Ammon's horn (tissue), 1 donor: Measurements from ENCODE around the gene SULT4A1.

Experiments
- DNase-seq: peaks from one replicate; pipeline ENCODE4 v3.0.0-alpha.2; 2016; ENCODE audit warnings: low spot score

The SULT4A1 gene

DNA sequence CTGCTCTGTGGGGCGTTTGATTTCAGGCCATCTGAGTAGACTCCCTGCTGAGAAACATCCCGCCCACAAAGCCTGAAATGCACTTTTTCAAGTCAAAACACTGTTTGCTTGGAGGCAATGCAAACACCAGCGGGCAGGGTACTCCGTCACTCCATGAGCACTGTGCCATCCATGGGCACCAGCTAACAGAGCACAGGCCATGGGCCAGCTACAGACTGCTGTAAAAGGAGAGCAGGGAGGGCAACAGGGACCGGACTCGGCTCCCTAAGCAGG is 33.7 kb downstream of the SULT4A1 start:
- no peak for DNase-seq

DNA sequence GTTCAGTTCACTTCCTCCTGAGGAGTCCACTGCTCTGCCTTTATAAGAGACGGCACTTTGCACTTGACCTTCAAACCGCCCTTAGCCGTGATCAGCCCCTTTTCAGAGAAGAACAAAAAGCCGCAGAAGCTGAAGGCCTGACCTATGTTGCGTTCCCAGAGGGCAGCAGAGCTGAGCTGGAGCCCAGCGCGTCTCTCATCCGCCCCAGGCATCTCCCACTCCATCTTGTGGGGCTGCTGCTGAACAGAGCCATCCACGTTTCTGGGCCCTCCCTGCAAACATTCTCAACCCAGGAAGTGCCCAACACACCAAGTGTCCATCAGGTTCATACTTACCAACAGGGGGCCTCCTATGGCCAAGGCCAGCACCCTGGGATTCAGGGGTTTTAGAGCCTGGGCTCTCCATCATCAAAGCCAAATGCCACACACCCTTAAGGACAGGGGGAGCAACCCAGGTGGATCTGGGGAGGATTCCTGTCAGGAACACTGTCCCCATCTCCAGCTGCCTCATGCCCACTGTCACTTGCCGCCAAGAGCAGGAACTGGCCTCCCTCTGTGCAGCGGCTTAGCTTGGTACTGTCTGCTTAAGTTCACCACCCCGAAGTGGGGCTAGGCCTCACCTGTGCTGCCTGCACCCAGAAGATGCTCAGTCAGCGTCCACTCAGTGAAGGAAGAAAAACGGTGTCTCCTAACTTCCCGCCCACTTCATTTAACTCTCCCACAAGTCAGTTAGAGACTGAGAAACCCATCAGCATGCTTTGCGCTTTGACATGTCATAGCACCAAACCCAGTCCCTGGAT is 34.2 kb downstream of the SULT4A1 start:
- no peak for DNase-seq

DNA sequence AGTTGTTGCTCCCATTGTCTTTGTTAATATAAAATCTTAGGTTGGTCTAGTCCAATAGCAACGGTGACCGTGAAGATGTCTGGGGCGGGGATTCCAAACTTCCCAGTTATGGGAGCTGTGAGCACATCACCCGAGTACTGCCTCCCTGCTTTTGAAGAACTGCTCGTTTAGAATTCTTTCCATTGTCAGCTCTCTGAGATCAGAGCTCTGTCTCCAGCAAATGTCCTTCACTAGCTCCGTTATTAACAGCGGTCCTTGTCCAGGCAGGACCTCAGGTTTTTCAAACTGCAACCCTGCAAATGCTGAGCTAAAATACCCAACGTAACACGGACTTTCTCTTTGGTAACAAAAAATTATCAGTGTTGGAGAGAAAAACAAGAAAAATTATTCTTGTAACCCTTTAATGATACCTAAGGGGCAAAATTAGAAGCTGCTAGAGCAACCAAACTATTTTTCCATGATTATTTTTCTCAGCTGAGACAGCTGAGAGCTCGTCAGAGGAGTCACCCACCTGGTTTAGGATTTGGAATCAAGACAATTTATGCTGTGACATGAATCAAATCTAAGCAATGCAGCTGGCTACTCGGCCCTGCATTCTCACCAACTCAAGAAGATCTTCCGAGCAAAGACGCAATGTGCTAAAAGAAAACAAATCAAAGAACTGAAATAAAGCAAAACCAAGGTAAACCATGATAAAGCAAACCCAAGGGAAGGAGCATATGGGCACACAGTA is 35.1 kb downstream of the SULT4A1 start:
- no peak for DNase-seq

DNA sequence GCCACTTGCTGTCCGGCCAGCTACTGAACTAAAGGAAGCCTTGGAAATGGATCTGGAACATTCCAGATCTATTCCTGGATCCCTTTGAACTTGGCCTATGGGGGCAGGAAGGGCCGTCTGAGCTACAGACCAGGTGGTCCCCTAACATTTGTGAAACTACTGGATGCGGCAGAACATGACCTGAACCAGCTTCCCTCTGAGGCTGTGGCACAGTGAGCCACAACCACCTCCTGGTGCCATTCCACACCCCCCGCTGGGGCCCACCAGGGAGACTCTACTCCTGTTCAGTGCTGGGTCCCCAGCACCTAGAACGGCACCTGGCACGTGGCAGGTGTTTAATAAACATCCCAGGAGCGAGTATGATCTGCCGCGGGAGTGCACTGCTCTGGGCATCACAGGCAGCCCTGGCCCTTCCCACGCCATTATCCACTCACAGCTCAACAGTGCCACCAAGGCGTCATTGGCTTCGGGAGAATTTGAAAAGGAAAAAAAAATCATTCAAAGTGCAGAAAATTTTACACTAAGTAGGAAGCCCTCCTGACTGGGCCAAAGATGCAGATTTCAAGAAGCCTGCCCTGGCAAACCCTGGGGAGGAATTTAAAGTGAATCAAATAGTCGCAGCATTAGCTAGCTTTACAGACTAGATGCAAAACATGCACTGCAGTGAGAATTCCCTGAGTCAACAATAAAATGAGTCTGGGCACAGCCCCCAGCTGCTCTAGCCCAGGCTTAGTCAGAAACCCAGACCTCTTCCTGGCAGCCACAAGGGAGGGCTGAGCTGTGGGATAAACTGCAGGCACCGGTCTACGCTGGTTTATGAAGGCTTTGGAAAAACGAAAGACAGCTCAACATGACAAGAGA is 35.9 kb downstream of the SULT4A1 start:
- DNase-seq: peak; percentile 69

DNA sequence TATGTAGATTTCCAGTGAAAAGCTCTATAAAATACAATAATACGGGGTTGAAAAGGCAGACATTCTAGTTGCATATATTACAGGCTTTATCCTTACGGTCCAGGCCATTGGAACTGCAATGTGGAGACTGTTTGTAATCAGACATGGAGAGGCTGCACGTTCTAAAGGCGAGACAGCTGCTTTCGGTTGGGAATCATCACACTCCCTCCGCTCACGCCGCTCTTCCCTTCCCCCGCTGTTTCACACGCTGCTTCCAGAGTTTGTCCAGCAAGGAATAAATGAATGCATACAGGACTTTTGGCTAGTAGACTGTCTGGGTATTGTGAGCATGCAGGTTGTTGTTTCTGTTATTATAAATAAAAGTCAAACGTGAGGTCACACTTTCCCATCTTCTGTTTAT is 36.7 kb downstream of the SULT4A1 start:
- no peak for DNase-seq

DNA sequence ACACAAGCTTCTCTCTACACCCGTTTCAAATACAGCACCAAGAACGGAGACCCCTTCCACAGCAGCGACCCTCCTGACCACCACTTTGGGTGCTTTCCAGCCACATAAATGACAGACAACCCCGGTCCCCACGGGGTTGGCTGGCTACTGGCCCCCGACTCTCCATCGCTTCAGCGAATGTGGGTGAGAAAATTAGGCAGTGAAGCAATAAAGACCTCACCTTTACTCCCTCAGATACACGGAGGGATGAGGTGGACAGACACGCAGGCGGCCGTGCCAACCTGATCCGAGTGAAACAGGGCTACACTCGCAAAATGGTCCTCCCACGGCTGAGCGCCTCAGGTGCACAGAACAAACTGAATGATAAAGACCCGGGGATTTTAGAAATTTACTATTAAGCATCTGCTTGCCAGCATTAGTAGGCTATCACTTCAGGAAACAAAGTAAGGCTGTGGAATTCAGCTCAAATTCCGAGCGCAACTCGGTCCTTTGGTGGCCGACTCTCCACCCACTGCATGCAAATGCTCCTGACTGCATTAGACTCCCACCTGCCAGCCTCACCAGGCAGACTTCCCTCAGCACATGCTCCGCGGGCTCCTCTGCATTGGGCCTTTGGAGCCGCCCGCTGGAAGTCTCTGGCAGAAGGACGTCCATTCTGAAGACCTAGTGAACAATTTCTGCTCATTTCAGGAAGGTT is 37.4 kb downstream of the SULT4A1 start:
- no peak for DNase-seq

DNA sequence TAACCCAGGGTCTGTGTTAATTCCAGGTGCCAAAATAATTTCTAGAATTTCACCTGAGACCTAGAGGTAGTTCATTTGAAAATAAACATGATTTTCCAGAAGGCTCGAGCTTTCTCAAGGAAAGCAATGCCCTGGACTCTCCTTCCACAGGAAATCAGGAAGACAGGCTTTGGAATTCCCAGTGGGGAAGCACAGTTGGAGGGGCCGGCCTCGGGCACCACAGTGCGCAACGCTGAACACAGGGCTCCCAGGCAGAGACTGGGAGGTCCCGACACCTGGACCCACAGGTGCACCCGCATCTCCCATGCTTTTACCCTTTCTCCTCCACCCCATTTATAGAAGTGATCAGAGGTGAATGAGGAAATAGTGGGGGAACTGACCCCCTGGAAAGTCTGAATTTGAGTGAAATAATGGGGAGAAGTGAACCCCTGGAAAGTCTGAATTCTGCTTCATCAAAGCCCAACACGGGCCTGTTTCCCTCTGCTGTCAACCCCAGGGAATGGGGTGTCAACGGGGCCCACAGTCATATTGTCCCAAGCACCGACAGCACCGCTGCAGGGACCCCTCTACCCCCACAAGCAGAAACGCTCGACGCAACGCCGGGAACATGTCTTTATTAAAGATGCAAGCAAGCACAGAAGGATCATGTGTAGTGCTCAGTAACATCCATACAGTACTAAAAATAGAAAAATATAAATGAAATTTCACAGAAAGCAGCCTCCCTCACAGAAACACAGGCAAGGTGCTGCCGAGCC is 38.2 kb downstream of the SULT4A1 start:
- no peak for DNase-seq

DNA sequence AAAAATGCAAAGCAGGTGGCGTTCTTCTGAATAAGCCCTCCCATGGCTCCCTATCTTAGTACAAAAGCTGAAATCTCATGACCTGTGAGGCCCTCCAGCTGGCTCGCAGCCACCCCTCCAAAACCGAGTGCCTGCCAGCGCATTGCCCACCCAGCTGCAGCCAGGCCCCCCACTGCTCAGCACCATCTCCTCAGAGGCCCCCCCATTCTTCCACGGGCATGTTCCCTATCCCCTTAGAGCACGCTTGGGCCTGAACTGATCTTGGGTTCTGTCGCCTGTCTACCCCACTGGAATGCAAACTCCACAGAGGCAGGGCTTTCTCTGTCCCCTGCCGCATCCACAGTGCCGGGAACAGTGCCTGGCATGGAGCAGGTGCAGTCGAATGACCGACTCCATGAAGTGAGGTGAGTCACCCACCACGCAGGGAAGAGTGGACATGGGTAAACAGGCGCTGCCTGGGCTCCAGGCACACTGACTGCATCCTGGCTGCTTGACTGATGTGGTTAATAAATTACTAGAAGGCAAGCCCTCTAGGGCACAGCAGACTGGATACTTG is 38.9 kb downstream of the SULT4A1 start:
- no peak for DNase-seq

DNA sequence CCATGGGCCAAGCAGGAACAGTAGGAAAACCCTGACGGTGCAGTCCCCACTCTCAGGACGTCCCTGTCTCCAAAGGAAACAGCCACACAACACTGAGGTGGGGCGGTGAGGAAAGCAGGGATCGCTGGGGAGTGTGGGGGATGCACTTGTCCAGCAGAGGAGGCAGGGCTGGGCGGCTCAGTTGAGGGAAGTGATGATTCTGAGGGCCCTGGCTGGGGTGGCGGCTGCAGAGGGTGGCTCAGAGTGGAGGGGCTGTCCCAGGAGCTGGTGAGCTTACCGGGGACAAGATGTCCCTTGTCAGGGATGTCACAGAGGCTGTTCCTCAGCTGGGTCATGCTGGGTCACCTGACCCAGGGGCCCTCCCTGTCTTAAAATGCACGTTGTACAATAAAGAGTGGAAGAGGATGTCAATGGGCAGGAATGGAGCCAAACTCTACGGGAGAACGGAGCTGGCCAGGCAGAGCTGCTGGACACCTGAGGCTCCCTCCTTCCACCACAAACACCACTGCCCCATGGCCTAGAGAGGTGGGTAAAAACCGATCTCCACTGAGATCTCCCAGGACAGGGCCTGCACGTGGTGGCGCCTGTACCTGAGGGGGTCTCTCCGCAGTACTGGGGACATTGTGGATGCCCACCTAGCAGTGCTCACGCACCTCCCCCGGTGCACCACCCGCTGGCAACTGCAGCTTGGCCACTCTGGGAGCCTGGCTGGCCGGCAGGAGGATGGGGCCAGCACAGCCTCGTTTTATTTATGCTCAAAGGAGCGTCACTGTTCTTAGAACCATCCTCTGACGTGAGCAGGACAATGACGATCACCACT is 40.5 kb downstream of the SULT4A1 start:
- DNase-seq: no peak

DNA sequence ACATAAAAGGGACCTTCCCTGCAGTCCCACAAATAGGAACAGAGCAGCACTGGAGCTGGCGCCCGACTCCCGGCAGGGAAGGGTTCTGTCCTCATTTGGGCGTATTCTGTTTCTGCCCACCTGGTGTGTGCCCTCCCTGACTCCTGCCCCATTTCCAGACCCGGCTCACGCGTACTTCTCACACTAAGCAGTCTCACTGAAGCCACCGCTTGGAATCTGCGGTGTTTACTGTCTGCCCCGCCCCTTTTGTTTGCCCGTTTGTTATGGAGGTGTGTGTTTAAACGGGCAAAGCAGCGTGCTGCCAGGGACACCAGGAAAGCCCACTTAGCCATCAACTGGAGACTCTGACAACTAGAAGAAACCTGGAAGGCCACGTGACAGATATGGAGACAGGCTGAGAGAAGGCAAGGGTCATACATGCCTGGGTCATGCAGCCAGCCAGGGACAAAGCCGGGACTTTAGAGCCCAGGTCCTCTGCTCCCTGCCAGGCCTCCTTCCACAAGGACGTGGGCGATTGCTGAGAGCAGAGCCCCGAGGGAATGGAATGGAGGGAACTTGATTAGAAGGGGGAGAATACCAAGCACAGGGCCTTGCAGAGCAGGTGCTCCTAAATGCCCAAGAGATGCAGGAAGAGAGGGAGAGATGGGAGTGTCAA is 41.5 kb downstream of the SULT4A1 start:
- DNase-seq: no peak

DNA sequence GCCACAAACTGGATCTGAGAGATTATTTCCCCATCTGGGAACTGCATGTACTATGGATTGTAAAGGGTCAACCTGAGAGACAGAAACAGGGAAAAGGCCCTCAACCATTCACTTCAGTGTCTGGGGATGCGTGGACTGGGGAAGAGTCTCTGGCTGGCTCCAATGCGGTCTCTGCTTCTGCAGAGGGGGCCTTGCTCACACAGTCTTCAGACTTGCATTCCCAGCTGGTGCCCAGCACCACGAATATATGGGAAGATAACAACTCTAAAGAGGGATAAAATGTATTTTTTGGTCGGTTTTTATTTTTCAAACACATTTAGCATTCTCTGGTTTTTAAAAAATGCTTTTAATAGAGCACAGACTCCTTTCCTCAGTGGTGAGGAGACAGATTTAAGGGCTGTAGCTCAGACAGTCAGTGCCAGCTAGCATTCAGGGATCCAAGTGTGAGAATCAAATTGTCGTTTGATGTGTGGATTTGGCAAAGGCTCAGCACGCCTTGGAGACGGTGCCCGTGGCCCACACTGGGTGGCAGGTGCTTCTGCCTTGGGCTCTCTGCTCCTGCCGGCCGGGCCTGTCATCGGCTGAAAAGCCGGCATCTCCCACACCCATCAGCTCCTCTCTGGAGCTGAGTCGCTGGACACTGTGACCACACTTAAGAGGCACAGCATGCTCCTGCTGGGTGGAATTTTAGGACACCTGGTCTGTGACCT is 42.2 kb downstream of the SULT4A1 start:
- DNase-seq: no peak

DNA sequence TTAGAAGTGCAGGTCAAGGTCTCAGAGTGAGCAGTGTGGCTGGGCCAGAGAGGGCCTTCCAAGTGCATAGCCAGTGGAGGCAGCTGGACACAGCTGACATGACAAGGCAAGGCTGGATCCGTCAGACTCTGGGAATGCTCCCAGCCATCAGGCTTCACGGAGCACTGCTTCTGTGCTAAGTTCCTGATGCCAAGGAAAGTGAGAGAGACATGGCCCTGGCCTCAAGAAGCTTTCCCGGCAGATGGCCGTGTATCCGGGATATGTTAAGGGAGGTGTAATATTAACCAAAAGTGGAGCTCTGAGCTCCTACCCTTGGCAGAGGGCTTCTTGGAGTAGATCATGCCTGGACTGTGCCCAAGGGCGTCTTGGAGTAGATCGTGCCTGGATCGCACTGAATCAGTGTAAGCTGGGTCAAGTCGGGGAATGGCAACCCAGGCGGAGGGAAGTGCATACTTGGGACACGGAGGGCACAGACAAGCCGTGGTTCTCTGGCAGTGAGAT is 42.8 kb downstream of the SULT4A1 start:
- no peak for DNase-seq

DNA sequence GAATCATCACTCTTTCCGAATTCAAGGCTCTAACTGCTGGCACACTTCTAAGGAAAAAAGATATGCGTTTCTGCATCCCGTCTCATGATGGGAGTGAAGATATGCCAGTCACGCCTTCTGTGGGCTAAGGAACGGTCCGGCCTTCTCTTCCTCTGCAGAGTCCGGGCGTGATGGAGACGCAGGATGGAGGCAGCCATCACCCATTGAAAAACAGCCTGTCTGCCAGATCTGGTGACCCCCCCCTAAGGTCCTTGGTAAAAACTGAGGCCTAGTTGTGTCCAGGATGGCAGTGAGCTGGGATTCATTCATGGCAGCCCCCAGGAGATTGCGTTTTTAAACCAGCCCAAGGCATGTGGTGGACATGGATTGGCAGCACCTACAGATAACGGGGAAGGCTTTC is 43.3 kb downstream of the SULT4A1 start:
- no peak for DNase-seq

DNA sequence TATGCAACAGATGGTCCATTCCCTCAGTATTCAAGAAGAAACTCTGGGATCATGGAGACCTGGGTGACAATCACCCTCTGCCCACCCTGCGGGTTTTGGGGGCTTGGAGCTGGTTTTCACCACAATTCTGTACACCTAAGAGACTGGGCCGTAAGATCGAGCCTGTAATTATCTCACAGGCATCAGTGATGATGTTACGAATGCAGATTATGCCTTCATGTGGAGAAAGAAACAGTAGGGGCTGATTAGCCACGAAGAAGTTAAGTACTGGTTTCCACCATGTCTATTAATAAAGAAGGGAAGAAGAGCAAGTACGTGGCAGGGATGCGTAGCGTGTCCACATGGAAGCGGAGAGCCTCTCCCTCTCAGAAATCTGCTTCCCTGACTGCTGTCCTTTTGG is 44.9 kb downstream of the SULT4A1 start:
- DNase-seq: no peak

DNA sequence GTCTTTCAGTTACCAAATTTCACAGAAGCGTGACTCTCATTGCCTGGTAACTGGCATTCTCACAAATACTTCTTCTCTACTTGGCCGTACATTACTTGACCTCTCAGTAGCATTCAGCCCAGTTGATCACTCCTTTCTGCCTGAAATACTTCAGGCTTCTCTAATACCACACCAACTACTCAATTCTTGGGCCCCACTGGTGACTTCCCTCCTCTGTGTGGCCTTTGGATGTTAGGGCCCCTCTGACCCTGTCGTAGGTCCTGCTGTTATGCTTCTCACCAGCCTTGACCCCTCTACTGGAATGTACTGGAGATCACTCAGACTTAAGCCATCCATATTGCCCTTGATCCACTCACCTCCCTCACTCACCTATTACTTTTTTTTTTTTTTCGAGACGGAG is 48.0 kb downstream of the SULT4A1 start:
- DNase-seq: no peak

DNA sequence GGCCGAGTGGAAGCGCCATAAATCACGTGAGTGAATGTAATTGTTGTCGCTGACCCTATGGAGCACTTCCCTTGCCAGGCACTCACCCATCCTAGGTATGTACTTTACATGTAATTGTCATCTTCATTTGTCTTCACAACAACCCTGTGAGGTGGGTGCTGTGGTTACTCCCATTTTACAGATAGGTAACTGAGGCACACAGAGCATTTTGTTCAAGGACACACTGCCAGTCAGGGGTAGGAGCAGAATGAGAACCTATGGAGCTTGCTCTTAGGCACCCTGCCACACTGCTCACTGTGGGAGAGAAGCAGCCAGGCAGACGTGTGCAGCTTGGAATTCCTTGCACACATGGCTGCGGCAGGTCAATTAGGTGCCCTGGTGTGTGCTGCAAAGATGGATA is 49.4 kb downstream of the SULT4A1 start:
- DNase-seq: no peak

DNA sequence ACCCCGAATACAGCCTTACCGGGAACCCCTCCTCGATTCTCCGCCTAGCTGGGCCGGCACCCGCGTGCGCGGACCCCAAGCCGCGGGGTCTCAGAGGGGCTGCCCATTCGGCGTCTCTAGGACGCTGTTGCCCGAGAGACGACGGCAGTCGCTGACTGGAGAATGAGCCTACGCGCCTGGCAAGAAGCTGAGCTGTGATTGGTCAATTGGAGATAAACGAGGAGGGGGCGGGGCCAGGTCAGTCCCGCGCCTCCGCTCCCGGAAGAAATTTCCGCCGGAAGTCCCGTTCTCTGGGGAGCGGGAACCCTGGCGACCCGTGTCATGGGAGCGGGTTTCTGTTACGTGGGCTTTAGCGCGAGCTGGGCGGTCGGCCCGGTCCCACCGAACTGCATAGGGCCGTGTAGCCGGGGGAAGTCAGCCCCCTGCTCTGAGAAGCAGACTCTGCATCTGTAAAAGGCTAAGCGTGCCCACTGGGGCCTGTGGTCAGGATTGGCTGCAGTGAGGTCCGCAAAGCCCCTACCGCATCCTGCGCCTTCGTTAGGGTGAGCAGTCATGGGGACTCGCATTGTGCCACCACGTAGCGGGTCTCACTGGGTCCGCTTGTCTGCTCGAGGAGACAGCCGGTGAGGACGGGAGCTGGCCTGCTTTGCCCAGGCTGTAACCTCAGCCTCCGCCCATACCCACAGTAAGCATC is 50.0 kb downstream of the SULT4A1 start, which contains the start of gene EFCAB6:
Gene EFCAB6, minus strand, starts transcription at position 157 of the 694 bp plus-strand sequence. CDS start 29,987 bp downstream, outside the sequence.
- DNase-seq: peak; percentile 96

DNA sequence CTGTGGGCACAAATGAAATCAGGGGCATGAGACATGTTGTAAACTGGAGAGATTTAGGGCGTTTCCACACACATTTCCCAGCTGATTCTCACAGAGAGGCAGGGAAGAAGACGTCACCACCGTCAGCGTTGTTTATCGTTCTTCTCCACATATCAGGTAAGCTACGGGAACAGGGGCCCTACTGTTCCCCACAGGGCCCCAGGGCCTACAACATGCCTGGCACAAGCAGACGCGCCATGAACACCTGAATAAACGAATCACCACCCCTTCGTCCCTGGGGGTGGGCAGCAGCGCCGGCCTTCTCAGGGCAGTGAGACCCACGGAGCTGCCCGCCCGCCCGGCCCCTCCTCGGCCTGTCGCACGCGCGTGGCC is 50.5 kb downstream of the SULT4A1 start:
- peak; percentile 40 for DNase-seq
